Jurkat, Clone E6-1 (cell line): ENCODE data around the gene ITSN2. TPM values are rescaled to one million over a fixed set of nuclear protein-coding genes. Genes with fewer than 3 reads are reported as not detected.
"Not testable (repeated sequence)": the region's sequence is repeated elsewhere in the genome, so short reads cannot be mapped to it uniquely, and the experiment has no call there.

Experiments used
- DNase-seq: peaks from one replicate; pipeline ENCODE4 v3.0.0-alpha.2; 2011; ENCODE audit warnings: low read depth, low spot score
- H3K4me3 ChIP-seq: 2 replicates; pipeline ENCODE4 v1.5.1; 2011; ENCODE audit warnings: mild to moderate bottlenecking, low read length, control low read depth, moderate library complexity
- polyA plus RNA-seq: library from polyadenylated mRNA; unstranded; fragments of >200 nt; gene quantifications from one replicate; pipeline ENCODE4 v1.2.1, GENCODE V29; 2012; ENCODE audit warnings: missing spikeins; ENCODE audit not compliant: insufficient read length, insufficient read depth

The ITSN2 gene
- polyA plus RNA-seq, result 14.5 TPM

DNA sequence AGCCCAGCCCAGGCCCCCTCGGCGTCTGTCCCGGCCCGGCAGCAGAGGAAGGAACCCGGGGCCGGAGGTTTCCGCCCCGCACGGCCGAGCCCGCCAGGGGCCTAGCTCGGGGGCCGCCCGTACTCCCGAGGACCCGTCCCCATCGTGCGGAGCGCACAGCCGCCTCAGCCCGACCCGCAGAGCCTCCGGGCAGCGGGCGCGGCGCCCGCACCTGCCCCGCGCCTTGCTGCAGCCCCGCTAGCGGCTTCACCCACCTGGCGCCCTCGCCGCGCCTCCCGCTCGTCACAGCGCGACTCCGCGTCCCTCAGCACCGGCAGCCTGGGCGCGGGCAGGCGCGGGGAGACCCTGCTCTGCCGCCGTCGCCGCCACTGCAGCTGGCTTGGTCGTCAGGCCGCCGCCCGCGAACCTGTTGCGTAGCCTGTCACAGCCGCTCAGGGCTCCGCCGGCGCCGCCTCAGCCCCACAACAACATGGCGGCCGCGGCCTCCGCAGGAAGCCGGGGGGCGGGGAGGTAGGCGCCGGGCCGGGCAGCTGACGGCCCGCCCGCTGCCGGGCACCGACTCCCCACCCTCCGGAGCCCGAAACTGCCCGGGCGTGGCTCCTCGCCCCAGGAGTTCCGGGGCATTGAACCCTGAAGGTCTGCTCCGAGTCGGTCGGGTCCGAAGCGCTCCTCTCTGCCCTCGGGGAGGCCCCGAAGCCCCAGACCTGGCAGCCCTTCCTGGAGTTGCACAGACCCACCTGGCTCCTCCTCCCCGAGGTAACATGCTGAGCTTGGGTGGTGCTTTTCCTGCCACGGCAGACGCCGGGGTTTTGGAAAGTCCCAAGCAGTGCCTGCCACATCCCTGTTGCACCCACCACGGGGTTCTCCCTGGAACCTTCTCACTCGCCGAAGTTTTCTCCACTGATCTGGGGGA, at the start of gene ITSN2:
Gene ITSN2 (minus strand): TSS at position 487 of the 913 bp plus-strand sequence. CDS start 32,454 bp downstream, outside the sequence.
- DNase-seq, result peak; percentile 56
- H3K4me3 ChIP-seq, result peak within 1 kb of the TSS; percentile 76

DNA sequence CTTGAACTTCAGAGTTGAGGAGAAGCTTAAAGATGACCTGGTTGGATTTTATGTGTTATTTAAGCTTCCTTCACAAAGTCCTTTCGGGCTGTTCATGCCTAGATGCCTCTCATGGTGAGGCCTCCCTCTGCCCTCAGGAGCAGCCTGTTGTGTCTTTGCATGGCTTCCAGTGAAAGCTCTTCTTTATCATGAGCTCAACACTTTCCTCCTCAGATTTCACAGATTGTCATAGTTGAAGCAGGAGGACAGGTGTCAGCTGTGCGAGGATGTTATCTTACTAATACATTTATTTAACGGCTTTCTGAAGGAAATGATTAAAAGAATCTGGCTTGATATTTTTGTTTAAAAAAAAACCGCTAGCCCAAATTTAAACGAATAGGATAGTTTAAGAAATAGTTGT, 48.8 kb upstream of the ITSN2 start:
- DNase-seq, result no peak
- no peak overlapping the region for H3K4me3 ChIP-seq

DNA sequence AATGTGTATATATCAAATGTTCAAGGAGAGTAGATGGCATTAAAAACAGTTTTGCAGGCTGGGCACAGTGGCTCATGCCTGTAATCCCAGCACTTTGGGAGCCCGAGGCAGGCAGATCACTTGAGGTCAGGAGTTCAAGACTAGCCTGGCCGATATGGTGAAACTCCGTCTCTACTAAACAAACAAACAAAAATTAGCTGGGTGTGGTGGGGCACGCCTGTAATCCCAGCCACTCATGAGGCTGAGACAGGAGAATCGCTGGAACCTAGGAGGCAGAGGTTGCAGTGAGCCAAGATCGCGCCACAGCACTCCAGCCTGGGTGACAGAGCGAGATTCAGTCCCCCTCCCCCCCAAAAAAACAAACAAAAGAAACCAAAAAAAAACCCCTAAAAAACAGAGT, 48.4 kb upstream of the ITSN2 start:
- not testable (repeated sequence) for DNase-seq, H3K4me3 ChIP-seq

DNA sequence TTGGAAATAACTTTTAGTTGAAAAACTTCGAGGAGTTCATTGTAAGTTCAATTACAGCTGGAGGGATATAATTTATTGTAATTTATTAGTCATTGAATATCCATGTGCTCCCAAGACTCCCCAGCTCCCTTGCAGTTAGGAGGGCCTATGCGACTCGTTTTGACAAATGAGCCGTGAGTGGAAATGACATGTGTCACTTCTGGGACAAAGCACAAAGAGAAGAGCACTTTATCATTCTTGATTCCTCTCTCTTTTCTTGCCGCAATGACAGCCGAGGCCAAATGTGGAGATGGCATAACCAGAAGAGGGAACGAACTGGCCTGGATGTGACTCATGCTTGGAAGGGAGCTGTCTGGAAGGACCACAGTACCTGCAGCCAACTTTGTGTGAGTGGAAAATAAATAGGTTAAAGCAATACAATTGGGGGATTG, 44.2 kb upstream of the ITSN2 start:
- H3K4me3 ChIP-seq, result no peak overlapping the region
- DNase-seq, result no peak

DNA sequence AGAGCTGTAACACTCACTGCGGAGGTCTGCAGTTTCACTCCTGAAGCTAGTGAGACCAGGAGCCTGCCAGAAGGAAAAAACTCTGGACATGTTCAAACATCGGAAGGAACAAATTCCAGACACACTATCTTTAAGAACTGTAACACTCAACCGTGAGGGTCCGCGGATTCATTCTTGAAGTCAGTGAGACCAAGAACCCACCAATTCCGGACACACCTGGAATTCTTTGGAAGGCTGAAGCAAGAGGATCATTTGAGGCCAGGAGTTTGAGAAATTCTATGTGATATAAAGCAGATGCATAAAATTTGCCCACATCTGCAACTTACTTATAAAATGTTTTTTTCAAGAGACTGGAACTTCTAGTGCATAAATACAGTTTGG, 43.5 kb upstream of the ITSN2 start:
- DNase-seq, result no peak
- no peak overlapping the region for H3K4me3 ChIP-seq

DNA sequence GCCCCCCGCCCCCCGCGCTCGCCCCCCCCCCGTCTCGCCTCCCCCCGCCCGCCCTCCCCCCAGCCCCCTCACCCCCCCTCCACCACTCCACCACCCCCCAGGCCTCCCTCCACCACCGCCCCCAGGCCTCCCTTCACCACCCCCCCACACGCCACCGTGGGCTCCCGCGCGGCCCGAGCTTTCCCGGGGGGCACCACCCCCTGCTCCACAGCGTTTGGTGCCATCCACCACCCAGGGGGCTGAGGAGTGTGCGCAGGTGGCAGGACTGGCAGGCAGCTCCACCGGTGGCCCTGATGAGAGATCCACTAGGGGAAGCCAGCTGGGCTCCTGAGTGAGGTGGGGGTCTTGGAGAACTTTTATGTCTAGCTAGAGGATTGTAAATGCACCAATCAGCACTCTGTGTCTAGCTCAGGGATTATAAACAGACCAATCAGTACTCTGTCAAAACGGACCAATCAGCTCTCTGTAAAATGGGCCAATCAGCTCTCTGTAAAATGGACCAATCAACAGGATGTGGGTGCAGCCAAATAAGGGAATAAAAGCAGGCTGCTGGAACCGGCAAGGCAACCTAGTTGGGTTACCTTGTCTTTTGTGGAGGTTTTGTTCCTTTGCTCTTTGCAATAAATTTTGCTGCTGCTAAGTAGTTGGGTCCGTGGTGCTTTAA, 43.0 kb upstream of the ITSN2 start:
- no peak overlapping the region for H3K4me3 ChIP-seq
- DNase-seq, result peak; percentile 11

DNA sequence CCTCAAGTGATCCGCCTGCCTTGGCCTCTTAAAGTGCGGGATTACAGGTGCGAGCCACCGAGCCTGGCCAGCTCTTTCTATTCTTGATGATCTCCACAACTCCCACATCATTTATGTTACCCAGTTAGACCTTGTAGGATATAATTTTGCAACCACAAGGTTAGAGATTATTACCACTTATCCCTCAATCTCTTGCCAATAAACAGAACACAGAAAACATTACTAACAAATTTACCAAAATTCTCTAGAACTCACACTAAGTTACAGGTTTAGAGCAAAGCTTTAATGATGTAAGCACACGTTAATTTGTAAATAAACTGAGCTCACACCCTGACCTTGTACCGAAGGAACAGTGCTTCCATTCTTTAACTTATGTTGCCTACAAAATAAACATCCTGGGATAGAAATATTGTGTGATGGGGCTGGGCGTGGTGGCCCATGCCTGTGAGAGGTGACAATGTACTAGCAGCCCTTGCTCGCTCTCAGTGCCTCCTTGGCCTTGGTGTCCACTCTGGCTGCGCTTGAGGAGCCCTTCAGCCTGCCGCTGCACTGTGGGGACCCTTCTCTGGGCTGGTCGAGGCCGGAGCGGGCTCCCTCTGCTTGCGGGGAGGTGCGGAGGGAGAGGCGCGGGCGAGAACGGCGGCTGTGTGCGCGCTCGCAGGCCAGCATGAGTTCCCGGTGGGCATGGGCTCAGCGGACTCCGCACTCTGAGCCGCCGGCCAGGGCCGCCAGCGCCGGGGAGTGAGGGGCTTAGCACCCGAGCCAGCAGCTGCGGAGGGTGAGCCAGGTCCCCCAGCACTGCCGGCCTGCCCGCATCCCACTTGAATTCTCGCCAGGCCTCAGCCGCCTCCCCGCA, 42.1 kb upstream of the ITSN2 start:
- DNase-seq, result no peak
- no peak overlapping the region for H3K4me3 ChIP-seq

DNA sequence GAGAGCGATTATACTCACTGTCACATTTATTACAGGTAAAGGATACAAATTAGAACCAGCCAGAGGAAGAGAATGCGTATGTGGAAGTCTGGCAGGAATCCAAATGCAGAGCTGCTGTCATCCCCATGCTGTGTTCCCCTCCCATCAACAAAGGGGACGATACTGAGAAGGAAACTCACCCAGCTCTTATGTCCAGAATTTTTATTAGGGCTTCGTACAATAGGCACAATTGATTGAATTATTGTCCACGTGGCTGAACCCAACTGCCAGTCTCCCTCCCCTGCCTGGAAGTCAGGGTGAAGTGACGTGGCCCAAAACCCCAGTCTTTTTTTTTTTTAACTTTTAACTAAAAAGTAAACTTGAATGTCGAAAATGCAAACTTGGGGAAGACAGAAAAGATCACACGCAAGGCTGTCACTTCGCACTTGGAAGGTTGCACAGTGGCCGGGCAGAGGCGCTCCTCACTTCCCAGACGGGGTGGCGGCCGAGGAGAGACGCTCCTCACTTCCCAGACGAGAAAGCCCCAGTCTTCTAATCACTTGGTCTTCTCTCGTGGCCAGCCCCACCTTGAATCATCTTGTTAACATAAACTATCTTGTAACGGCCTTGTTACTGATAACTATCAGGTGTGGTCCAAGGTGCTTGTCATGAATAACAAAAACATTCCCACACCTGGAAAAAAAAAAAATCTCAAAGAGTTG, 40.0 kb upstream of the ITSN2 start:
- DNase-seq, result no peak
- no peak overlapping the region for H3K4me3 ChIP-seq

DNA sequence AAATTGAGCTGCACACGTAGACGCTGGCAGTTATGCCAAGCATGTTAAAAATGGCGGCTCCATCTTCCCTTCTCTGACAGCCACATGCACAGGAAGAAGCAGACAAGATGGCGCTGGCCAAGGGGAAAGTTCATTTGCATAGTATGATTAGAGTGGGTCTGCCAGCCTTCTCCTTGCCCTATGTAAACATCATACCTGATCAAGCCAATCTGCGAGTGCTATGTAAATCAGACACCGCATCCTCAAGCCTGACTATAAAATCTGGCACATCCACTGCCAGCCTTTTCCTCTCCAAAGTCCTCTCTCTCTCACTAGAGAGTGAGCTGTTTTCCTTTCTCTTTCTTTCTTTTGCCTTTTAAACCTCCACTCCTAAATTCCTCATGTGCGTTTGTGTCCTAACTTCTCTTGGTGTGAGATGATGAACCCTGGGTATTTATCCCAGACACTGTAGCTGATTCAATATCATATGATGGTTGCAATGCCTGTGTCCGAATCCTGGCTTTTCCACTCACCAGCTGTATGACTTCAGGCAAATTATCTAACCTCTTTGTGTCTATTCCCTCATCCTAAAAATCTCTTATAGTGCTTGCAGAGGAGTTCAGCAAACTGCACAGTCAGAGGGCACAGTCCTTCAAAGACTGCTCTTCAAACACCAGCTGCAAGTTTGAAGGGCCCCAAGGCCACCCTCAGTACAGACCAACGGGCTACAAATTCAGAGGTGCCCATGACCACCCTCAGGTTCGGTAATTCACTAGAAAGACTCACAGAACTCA, 39.3 kb upstream of the ITSN2 start:
- no peak for DNase-seq
- no peak overlapping the region for H3K4me3 ChIP-seq

DNA sequence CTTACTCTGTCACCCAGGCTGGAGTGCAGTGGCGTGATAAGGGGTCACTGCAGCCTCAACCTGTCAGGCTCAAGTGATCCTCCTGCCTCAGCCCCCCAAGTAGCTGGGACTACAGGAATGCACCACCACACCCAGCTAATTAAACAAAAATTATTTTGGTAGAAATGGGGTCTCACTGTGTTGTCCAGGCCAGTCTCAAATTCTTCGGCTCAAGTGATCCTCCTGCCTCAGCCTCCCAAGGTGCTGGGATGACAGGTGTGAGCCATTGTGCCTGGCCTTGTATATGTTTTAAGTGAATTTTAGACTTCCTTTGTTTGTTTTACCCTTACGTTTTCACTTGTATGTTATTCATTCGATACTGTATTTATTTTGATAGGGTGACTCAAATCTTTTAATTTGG, 34.7 kb upstream of the ITSN2 start:
- no peak for DNase-seq

DNA sequence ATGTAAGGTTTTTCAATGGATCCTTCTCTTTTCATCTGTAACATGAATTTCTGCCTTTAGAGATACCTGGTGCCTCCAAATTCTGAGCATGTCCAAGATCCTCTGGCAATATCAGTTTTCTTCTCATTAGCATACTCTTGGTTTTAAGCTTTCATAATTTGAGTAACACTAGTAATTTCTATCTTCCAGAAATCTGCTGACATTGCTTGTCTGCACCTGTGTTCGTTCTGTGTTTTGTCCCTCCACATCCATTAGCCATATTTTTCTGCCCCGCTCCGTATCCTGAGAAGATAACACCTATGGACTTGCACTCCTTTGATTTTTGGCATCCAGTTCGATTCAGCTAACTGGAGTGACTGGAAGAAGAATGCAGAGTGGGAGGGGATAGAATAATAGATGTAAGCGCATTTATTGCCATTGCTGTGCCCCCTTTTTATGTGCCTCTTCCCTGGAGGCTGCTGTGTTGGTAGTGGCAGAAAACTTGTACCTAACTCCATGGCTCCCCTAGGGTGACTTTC, 32.3 kb upstream of the ITSN2 start:
- DNase-seq, result no peak
- no peak overlapping the region for H3K4me3 ChIP-seq

More for the DNA sequence above, 34.7 kb upstream of the ITSN2 start:
- no peak overlapping the region for H3K4me3 ChIP-seq

DNA sequence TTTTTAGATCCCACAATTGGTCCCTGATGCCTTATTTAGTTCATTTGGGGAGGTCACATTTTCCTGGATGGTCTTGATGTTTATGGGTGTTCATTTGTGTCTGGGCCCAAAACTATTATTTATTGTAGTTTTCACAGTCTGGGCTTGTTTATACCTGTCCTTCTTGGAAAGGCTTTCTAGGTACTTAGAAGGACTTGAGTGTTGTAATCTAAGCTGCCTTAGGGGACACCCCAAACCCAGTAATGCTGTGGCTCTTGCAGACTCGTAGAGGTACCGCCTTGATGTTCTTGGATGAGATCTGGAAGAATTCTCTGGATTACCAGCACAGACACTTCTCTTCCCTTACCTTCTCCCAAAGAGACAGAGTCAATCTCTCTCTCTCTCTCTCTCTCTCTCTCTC, 25.0 kb upstream of the ITSN2 start:
- no peak for DNase-seq
- H3K4me3 ChIP-seq, result no peak overlapping the region

DNA sequence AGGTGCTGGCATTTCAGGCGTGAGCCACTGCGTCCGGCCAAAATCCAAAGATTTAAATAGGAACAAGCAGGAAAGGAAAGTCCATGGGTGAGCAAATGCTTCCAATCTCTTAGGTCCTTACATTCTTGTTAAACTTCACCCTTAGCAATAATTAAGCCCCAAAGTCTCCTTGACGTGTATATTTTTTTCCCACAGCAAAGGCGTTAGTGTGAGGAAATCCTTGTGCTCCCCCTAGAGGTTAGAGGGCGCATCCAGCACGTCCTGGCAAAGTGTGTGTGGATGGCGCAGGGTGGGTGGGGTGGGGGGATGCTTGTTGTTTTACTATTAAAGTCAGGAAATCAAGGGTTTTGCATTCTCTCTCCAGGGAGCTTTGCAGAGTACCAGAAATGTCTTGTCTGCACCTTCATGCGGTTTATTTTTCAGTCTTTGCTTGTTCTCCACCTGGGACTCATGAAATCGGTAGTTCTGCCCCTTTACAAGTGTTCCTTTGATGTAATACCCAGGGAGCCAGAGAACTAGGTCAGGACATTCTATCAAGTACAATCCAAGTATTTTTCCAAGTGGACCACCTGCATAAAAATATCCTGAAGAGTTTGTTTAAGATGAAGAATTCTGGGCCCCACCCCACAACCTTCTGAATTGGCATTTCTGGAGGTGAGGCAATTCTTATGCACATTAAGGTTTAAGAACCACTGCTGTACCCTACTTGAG, 22.2 kb upstream of the ITSN2 start:
- peak; percentile 59 for DNase-seq
- H3K4me3 ChIP-seq, result no peak overlapping the region

DNA sequence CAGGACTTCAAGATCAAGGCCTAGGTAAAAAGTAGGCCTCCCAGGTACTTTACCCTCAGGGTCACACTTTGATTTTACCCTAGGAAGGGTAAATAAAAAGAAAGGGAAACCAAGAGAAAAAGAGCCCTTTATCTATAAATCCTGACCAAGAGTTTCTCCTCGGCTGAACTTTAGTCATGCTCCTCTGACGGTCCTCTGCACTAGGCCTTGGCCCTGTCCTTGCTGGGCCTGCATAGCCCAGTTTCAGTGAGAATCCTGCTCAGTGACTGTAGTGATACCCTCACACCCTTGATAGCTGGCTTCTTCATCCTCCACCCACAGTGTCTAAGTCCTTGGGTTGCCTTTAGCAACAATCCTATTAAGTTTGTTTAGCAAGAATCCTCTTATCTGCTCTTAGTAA, 20.5 kb upstream of the ITSN2 start:
- no peak for DNase-seq
- no peak overlapping the region for H3K4me3 ChIP-seq

DNA sequence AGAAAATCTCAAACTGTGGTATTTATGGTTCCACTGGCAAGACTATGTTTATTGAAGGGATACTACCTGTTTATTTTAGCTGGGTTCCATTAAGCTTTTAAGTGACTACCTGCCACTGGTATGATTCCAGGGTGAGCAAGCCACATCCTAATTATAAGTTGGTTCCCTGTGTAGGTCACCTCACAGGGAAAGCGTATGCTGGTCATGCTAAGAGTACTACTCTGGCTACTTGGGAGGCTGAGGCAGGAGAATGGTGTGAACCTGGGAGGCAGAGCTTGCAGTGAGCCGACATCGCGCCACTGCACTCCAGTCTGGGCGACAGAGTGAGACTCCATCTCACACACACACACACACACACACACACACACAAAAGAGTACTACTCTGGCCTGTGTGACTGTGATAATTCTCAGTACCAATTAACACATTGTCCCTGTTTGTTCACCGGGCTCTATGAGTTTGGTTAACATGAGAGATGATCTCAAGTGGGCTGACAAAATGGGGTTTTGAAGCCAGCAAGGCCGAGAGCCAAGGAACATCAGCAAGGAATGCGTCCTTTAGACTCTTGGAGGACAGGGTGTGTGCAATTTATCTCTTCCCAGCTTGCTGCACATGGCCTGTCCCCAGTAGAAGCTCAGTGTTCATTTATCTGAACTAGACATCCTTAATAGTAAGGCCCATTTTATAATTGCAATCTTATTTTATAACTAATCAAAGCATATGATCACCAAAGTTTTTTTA, 15.2 kb upstream of the ITSN2 start:
- no peak for DNase-seq
- no peak overlapping the region for H3K4me3 ChIP-seq

DNA sequence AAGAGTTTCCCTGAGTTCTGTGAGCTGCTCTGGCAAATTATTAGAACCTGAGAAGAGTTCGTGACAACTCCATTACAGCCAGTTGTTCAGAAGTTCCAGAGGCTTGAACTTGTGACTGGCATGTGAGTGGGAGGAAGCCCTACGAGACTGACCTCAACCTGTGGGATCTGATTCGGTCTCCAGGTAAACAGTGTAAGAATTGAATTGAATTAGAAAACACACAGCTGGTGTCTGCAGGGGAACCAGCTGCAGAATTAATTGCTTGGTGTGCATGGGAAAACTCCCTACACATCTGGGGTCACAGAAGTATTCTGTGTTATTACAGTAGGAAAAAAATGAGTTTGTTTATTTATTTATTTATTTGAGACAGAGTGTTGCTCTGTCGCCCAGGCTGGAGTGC, 14.0 kb upstream of the ITSN2 start:
- H3K4me3 ChIP-seq, result no peak overlapping the region
- DNase-seq, result no peak

DNA sequence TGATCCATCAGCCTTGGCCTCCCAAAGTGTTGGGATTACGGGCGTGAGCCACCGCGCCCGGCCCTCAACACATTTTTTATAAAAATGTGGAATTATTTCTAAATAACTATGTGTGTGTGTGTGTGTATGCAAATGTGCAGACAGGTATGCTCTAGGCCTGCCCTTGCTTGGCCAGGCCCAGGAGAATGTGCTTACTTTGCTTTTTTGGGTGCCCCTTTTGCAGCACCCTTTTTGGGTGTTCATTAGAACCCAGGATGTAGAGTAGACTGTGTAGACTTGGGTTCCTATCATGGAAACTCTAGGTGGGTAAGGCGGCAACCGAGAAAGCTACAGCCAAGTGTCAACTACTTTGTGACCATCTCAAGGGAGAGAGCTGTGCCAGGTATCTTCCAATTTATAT, 11.7 kb upstream of the ITSN2 start:
- DNase-seq, result no peak
- no peak overlapping the region for H3K4me3 ChIP-seq
